ENCODE results near the gene ACSS1. TPM values are rescaled to one million over a fixed set of nuclear protein-coding genes. Genes with fewer than 3 reads are reported as not detected.

ACSS1 gene
- 14.0 and 17.2 TPM in 2 replicates for total RNA-seq

DNA sequence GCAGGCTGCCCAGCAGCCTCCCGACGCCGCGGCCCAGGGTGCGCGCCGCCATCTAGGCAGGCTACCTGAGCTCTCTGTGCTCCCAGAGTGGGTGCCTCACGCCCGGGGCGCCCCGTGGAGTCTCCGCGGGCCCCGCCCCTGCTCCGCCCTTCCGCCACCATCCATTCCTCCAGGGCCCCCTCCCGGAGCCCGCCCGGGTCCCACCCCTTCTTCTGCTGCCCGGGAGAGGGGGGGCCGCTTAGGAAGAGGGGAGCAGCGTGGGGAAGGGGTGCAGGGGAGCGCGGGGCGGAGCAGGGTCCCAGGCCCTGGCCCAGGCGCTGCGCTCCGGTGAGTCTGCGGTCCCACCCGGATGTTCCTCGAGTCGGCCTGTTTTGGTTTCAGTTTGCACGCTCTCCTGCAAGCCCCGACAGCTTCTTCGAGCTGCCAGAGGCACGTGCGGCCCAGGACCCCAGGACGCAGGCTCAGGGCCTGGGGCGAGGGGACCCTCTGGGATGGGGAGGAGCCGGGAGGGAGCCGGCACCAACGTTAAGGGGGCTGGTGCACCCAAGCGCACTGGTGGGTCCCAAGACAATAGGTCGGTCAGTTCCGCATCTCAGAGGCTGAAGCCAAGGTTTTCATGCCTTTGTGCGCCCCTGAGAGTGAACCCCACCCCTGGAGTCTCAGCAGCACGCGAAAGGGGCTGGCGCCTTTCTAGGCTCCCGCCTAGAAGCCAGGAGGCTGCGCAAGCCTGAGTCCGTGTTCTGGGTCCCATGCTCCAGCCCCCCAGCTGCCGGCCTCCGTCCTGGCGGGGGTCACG lies at the start of gene ACSS1:
ACSS1 (minus strand) TSS at position 89 of the 796 bp plus-strand sequence; CDS start at position 52, 37 bp downstream.

DNA sequence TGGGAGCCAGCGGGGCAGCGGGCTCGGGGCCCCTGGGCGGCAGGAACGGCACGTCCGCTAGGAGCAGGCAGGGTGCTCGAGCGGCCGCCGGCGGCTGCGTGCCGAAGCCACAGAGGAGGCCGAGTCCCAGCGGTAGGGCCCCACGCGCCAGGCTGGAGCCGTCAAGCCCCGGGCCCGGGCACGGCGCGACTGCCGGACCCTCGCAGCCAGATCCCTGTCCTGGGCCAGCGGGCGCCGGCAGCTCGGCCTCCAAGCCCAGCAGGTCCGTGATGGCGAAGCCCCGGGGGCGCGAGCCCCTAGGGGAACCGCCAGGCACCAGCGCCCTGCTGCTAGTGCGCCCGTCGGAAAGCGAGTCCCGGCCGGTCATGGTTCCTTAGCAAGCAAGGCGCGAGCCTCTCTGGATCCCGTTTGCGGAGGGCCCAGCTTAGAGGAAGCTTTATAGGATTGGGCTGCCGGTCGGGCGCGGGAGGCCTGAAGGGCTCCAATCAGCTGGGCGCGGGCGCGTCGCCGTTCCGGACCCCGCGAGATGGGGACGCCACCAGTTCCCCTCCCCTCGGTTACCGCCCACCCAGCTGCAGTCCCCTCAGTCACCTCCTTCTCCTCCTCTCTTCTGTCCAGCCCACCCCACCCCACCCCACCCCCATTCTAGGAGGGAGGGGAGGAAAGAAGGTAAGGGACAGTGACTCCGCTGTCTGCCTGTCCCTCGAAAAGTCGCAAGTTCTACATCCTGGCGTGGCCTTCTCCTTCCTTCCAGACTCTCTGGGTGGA lies 24.0 kb upstream of the ACSS1 start, which contains the start of gene VSX1:
VSX1 (minus strand) TSS at position 412 of the 768 bp plus-strand sequence; CDS start at position 367, 45 bp downstream.

DNA sequence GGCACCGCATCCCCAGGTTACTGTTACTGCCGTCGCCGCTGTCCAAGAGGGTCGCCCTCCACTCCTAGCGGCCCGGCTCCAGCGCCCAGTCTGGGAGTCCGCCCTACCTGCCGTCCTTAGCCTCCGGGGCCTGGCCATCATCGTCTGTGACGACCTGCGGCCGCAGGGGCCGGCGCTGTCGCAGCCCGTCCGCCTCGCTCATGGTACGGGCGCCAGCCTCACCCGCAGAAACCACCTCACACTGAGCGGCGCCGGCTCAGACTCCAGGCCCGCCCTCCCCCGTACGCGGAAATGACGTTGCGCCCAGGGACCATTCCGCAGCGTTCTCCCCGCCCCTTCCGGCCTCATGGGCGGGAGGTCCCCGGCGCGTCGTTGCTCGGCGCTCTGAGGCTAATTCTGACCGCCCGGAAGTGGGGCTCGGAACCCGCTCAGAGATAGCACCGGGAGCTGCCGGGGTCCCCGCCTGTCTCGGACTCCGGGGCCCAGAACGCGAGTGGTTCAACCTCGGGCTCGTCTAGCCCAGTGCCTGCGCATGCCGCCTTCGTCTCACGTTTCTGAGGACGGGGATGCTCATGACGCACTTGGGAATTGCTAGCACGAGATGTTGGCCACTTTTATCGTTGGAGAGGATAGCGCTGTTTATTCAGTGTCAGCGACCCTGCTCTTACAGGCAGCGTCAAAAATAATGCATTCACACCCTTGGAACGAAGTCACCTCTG lies 65.3 kb downstream of the ACSS1 start, which contains the start of gene APMAP:
APMAP (minus strand) TSS at position 265 of the 719 bp plus-strand sequence; CDS start at position 202, 63 bp downstream.

Other genes starting within 250 kb of the ACSS1 start
- gene CST7, start 108.9 kb downstream of the ACSS1 start, total RNA-seq = not detected in 2 replicates
- 121 and 122 TPM in 2 replicates for gene APMAP, start 65.4 kb downstream of the ACSS1 start, total RNA-seq
- not detected in 2 replicates for gene VSX1, start 24.0 kb upstream of the ACSS1 start, total RNA-seq
- 45.5 and 63.5 TPM in 2 replicates for gene ENTPD6, start 137.6 kb upstream of the ACSS1 start, total RNA-seq
- gene PYGB, start 189.9 kb upstream of the ACSS1 start, total RNA-seq = 69.2 and 72.2 TPM in 2 replicates